Calu3 (cell line): ENCODE data around the gene NBEA. TPM values are rescaled to one million over a fixed set of nuclear protein-coding genes. Genes with fewer than 3 reads are reported as not detected.
"Not testable (repeated sequence)": the region's sequence is repeated elsewhere in the genome, so short reads cannot be mapped to it uniquely, and the experiment has no call there.

Experiments
- BruUV-seq: library from RNA; stranded (reverse); fragments of 400-500 nt; replicated peaks from 2 replicates; lab custom pipeline; 2021; lab: Mats Ljungman, UMichigan
- CTCF ChIA-PET: fragments of 300-600 bp; sonication (Branson Sonifier 250); formaldehyde crosslinking; loops from one replicate; lab custom pipeline; 2022; ENCODE audit warnings: antibody characterized with exemption; lab: Charles Lee
- DNase-seq: peaks from one replicate; pipeline ENCODE4 v3.0.0; 2022
- H3K27ac Mint-ChIP-seq: one replicate; pipeline ENCODE4 v1.8.0; 2022; ENCODE audit warnings: mixed read lengths; ENCODE audit not compliant: unreplicated experiment
- H3K27me3 Mint-ChIP-seq: one replicate; pipeline ENCODE4 v1.8.0; 2022; ENCODE audit warnings: mixed read lengths; ENCODE audit not compliant: unreplicated experiment
- H3K36me3 Mint-ChIP-seq: one replicate; pipeline ENCODE4 v1.8.0; 2022; ENCODE audit warnings: mild to moderate bottlenecking, moderate library complexity, mixed read lengths; ENCODE audit not compliant: insufficient read depth, unreplicated experiment
- H3K4me1 Mint-ChIP-seq: one replicate; pipeline ENCODE4 v1.8.0; 2022; ENCODE audit warnings: mild to moderate bottlenecking, low read depth, mixed read lengths; ENCODE audit not compliant: unreplicated experiment
- H3K4me3 Mint-ChIP-seq: one replicate; pipeline ENCODE4 v1.8.0; 2022; ENCODE audit warnings: mild to moderate bottlenecking, low read depth, moderate library complexity, mixed read lengths; ENCODE audit not compliant: unreplicated experiment
- H3K9me3 Mint-ChIP-seq: one replicate; pipeline ENCODE4 v1.8.0; 2022; ENCODE audit warnings: low read depth, mixed read lengths; ENCODE audit not compliant: unreplicated experiment
- intact Hi-C: fragments of 100-400 bp; cut with micrococcal nuclease; formaldehyde crosslinking; loops from one replicate; pipeline ENCODE4 v1.10.0; 2022; ENCODE audit not compliant: unreplicated experiment
- total RNA-seq: library from RNA; stranded (reverse); gene quantifications from 2 replicates; pipeline ENCODE4 v1.2.3, GENCODE V29; 2022
- TF ChIP-seq, protein P1 (sequence below): fragments of 200-600 bp; IDR thresholded peaks from one replicate; pipeline ENCODE4 v1.8.0; 2022; ENCODE audit warnings: antibody characterized with exemption; ENCODE audit not compliant: unreplicated experiment

NBEA gene
- total RNA-seq, 1 experiment from 2014 or later, result 18.0 TPM

DNA sequence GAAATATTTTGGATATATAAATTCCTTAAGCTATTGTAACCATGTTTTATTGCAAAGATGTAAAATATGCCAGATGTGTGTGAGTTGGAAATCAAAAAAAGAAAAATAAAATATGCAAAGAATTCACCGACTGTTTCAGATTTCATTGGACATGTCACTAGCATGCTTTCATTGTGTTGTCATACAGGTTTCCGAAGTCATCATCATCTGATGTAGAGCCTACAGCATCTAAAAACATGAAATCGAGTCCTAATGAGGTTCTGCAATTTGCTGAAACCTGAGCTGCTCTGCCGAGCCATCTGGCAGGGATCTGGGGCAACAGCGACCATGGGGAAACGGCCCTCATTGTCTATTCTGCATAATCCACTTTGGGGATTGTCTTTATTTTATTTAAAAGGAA, 730.5 kb downstream of the NBEA start:
- CTCF ChIA-PET, result no interaction called here
- H3K27me3 Mint-ChIP-seq, result no peaks in the 10 kb centered on the region
- intact Hi-C loops, result no loop called here
- H3K9me3 Mint-ChIP-seq, result no peaks in the 10 kb centered on the region
- H3K4me3 Mint-ChIP-seq, result no peak overlapping the region
- peaks cover 10% of the 10 kb centered on the region for H3K36me3 Mint-ChIP-seq
- DNase-seq, result no peak
- BruUV-seq, result no TSS peak
- TF ChIP-seq, protein P1, sequence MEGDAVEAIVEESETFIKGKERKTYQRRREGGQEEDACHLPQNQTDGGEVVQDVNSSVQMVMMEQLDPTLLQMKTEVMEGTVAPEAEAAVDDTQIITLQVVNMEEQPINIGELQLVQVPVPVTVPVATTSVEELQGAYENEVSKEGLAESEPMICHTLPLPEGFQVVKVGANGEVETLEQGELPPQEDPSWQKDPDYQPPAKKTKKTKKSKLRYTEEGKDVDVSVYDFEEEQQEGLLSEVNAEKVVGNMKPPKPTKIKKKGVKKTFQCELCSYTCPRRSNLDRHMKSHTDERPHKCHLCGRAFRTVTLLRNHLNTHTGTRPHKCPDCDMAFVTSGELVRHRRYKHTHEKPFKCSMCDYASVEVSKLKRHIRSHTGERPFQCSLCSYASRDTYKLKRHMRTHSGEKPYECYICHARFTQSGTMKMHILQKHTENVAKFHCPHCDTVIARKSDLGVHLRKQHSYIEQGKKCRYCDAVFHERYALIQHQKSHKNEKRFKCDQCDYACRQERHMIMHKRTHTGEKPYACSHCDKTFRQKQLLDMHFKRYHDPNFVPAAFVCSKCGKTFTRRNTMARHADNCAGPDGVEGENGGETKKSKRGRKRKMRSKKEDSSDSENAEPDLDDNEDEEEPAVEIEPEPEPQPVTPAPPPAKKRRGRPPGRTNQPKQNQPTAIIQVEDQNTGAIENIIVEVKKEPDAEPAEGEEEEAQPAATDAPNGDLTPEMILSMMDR, result no peak
- no peak overlapping the region for H3K27ac Mint-ChIP-seq
- H3K4me1 Mint-ChIP-seq, result no peaks in the 10 kb centered on the region

DNA sequence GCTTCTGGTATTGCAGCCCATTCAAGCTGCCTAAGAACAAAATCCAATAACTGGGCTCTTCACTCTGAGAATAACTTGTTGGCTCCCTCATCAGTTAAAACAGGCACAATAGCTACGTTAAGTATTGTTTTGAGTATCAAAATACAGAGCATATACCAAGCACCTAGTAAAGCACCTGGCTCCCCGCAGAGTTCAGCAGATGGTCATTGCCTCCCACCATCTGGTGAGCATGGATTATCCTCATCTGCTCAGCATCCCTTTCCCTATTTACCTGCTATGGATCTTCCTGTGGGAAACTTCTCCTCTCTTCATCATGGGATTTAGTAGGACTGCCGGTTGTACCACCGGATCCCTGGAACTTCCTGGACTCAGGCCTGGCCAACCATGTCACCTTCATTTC, 733.6 kb downstream of the NBEA start:
- CTCF ChIA-PET, result no interaction called here
- Mint-ChIP-seq H3K9me3 (no peaks in the 10 kb centered on the region), H3K4me3 (no peak overlapping the region), H3K27me3 (no peaks in the 10 kb centered on the region), H3K36me3 (peaks cover 4% of the 10 kb centered on the region), H3K27ac (no peak overlapping the region), H3K4me1 (no peaks in the 10 kb centered on the region)
- BruUV-seq, result no TSS peak
- intact Hi-C loops, result no loop called here
- TF ChIP-seq, protein P1, result no peak
- no peak for DNase-seq

DNA sequence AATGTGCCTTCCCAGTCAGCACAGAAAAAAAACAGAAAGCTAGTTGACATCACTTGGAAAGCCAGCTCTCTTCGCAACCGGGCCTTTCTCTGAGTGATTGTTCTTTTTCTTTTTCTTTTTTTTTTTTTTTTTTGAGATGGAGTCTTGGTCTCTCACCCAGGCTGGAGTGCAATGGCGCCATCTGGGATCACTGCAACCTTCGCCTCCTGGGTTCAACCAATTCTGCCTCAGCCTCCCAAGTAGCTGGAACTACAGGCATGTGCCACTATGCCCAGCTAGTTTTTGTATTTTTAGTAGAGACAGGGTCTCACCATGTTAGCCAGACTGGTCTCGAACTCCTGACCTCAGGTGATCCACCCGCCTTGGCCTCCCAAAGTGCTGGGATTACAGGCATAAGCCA, 735.8 kb downstream of the NBEA start:
- H3K4me1 Mint-ChIP-seq, H3K27ac Mint-ChIP-seq, BruUV-seq, intact Hi-C loops, H3K9me3 Mint-ChIP-seq, H3K36me3 Mint-ChIP-seq, CTCF ChIA-PET, H3K27me3 Mint-ChIP-seq, DNase-seq, H3K4me3 Mint-ChIP-seq: not testable (repeated sequence)

DNA sequence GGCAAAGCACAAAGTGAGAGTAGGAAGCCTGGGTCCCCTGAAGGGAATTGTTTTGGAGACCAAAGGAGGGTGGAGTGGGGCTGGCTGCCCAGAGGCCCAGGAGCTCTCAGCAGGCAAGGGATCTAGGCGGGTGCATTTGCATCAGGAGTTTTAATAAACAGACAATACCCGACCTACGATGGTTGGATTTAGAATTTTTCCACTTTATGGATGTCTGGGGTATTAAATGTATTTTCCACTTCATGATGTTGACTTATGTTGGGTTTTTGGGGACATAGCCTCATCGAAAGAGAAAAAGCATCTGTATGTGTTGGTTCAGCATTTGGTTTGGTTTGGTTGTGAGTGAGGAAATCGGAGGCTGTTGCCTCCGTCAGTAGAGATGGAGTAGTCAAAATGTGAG, 739.6 kb downstream of the NBEA start:
- H3K36me3 Mint-ChIP-seq, result no peaks in the 10 kb centered on the region
- no peak overlapping the region for H3K4me3 Mint-ChIP-seq
- no peak for DNase-seq
- no peaks in the 10 kb centered on the region for H3K27me3 Mint-ChIP-seq
- H3K9me3 Mint-ChIP-seq, result no peaks in the 10 kb centered on the region
- TF ChIP-seq, protein P1, result no peak
- BruUV-seq, result no TSS peak
- CTCF ChIA-PET, result no interaction called here
- intact Hi-C loops, result no loop called here
- no peaks in the 10 kb centered on the region for H3K4me1 Mint-ChIP-seq
- H3K27ac Mint-ChIP-seq, result no peak overlapping the region

DNA sequence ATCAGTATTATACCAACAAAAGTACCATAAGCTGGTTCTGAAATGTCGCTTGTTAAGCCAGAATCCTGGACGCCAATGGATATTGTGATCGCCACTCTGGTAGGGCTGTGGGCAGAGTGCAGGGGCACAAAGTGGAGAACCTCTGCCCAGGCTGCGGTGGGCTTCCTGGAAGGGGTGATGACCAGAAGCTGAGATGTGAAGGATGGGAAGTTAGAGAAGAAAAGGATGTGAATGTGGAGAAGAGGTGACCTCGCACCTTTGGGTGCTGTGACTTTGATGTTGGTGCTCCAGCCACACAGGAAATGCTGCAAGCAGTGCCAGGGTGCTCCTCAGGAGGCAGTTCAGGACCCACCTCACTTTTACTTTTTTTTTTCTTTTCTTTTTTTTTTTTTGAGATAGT, 742.4 kb downstream of the NBEA start:
- CTCF ChIA-PET, result no interaction called here
- Mint-ChIP-seq H3K36me3 (no peaks in the 10 kb centered on the region), H3K9me3 (no peaks in the 10 kb centered on the region), H3K4me1 (no peaks in the 10 kb centered on the region), H3K27me3 (peaks cover 8% of the 10 kb centered on the region), H3K4me3 (no peak overlapping the region), H3K27ac (no peak overlapping the region)
- TF ChIP-seq, protein P1, result no peak
- intact Hi-C loops, result no loop called here
- no peak for DNase-seq
- BruUV-seq, result no TSS peak
